Activated CD4-positive, alpha-beta T cell treated with anti-CD3 and anti-CD28 coated beads, Interleukin-2, Interleukin-4, amounts not matched to agents 100 ng/mL and 50 ng/mL, durations not matched to agents 16 hours and 8 hours (primary cell): ENCODE results near the gene ZAP70.

Source experiments
- DNase-seq: peaks from one replicate; pipeline ENCODE4 v3.0.0-alpha.2; 2020; ENCODE audit warnings: low spot score

The ZAP70 gene

DNA sequence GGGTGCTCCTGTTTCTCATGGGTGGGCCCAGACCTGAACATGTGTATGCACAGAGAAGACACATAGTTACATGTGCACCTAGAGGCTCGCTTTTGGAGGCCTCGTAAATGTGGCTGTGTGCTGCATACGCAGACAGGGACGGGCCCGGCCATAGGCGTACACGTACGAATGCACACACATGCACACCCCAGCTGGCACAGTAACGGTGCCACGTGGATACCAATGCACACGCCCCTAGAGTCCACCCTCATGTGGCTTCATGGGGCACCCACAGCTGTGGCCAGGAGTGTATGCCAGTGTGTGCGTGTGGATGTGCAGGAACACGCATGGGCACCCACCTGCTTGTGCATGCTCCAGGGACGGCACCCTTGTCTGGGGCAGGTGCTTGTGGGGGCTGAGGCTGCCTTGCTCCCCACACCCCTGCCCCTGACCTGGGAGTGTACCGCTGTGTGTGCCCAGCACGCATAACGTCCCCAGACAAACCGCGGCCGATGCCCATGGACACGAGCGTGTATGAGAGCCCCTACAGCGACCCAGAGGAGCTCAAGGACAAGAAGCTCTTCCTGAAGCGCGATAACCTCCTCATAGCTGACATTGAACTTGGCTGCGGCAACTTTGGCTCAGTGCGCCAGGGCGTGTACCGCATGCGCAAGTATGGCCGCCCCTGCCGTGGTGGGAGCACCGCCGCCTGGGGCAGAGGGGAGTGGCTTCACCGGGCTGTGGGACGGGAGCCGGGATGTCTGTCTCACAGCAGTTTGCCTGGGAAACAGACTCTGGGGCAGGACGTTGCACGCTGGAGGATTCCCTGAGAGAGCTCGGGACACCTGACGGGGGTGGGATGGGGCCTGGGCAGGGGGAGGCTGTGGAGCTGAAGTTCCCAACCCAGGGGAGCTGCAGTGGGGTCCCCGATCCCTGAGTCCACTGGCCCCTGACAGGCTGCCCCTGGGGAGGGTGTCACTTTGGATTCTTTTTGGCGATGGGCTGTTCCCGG, 21.0 kb downstream of the ZAP70 start:
- no peak for DNase-seq

DNA sequence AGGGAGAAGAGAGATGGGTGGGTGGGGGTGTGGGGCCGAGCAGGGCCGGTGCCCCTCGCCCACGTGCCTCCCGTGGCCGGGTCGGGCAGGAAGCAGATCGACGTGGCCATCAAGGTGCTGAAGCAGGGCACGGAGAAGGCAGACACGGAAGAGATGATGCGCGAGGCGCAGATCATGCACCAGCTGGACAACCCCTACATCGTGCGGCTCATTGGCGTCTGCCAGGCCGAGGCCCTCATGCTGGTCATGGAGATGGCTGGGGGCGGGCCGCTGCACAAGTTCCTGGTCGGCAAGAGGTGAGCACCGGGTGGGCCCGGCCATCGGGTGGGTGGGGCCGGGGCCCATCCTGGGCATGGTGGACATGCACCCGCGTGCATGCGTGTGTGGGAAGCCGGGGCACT, 21.8 kb downstream of the ZAP70 start:
- DNase-seq = no peak

GRCh38 chr2:97736185-97736584, 22.8 kb downstream of the ZAP70 start:
- no peak for DNase-seq

GRCh38 chr2:97736608-97737330, 23.4 kb downstream of the ZAP70 start:
- no peak for DNase-seq

- no peak for DNase-seq
These were observed 24.2 kb downstream of the ZAP70 start for GRCh38 chr2:97737421-97738178.

- no peak for DNase-seq
These were observed 25.0 kb downstream of the ZAP70 start for GRCh38 chr2:97738179-97739019.

DNA sequence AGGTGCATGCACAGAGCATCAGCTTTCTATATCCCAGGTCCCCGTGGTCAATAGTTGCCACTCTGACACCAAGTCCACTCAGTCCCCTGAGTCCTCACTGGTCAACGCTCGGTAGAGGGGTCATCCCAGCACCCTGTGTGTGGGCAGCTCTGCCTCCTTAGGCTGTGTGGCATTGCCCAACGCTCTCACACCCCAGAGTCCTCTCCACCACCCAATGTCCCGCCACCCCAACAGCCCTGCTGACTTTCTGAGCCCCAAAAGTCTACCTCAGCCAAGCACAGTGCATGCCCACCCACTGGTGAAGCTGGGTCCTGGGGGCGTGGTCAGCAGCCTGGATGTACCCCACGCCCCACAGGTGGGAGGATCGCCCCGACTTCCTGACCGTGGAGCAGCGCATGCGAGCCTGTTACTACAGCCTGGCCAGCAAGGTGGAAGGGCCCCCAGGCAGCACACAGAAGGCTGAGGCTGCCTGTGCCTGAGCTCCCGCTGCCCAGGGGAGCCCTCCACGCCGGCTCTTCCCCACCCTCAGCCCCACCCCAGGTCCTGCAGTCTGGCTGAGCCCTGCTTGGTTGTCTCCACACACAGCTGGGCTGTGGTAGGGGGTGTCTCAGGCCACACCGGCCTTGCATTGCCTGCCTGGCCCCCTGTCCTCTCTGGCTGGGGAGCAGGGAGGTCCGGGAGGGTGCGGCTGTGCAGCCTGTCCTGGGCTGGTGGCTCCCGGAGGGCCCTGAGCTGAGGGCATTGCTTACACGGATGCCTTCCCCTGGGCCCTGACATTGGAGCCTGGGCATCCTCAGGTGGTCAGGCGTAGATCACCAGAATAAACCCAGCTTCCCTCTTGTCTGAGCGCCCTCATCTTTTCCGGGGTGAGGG, 25.9 kb downstream of the ZAP70 start:
- DNase-seq = no peak

DNA sequence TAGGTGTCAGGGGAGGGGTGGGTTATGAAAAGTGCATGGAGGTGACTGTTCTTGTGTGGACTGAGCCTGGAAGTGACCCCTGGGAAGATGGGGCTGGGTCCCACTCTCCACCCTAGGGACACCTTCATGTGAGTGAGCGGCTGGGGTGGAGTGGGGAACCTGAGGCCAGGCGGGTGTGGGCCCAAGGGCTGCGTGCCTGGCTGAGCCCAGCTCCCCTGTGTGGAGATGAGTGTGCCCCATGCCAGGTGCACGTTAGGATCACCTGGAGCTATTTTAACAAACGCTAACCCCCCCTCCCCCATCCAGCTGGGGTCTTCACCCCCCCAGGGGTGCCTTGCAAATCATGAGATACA, 26.5 kb downstream of the ZAP70 start:
- no peak for DNase-seq

DNA sequence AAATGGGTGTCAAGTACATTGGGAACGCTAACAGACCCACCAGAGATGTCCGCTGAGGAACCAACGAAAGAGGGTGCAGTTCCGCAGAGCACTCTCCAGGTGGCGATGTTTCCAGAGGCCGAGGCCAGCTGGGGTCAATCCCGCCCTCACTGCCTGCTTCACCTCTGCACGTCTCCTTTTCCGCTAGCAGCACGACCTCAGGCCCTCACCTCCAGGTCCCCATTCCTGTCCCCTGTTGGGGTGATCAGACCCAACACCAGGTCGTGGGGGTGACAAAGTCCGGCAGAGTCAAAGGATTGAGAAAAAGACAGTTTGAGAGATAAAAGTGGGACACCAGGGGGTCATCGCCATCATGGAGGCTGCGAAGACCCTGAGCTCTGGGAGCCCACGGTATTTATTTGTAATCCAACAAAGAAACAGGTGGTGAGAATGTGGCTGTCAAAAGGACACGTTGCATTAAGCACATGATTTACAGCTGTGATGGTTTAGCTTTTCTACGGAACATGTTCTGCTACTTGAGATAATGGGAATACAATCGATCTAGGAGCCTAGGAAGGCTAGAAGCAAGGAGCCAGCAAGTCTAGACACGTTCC, 27.3 kb downstream of the ZAP70 start:
- DNase-seq = peak; percentile 30

GRCh38 chr2:97741251-97741650, 27.9 kb downstream of the ZAP70 start:
- DNase-seq = no peak

DNA sequence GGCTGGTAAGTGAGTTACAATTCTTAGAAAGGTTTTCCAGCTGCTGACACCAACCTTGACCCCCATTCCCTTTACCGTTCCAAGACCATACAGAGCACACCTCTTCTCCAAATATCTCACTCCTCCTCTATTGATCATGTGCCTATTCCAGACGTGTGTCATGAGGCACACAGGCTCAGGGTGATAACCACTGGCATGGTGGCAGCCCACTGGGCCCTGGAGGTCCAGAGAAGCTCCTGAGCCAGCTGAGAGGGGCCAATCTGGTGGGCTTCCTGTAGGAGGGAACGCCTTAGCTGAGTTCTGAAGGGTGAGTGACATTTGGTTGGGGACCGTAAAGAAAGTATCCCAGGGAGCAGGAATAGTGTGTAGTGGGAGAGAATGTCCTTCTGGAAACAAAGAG, 28.3 kb downstream of the ZAP70 start:
- DNase-seq = no peak

- DNase-seq = peak; percentile 27
These were observed 29.0 kb downstream of the ZAP70 start for GRCh38 chr2:97742381-97742847.

DNA sequence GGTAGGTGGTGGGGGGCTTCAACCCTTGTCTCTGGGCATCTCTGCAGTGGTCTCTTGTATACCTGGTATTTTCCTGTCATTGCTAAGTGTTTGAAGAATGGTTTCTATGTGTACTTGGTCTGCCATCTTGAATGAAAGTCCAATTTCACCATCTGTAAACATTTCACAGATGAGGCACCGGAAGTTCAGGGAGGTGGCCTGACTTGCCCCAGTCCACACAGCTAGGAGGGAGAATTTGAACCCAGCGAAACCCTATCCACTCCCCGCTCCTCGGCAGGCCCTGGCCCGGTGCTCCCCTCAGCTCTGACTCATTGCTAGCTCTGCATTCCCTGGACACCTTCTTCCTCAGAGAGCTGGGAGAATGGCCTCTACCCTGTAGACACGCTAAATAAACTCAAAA, 30.5 kb downstream of the ZAP70 start:
- no peak for DNase-seq

- peak; percentile 75 for DNase-seq
These were observed 32.2 kb downstream of the ZAP70 start for GRCh38 chr2:97745474-97746174.

- DNase-seq = no peak
These were observed 33.9 kb downstream of the ZAP70 start for GRCh38 chr2:97747285-97747684.

GRCh38 chr2:97747716-97748115, 34.3 kb downstream of the ZAP70 start:
- no peak for DNase-seq

DNA sequence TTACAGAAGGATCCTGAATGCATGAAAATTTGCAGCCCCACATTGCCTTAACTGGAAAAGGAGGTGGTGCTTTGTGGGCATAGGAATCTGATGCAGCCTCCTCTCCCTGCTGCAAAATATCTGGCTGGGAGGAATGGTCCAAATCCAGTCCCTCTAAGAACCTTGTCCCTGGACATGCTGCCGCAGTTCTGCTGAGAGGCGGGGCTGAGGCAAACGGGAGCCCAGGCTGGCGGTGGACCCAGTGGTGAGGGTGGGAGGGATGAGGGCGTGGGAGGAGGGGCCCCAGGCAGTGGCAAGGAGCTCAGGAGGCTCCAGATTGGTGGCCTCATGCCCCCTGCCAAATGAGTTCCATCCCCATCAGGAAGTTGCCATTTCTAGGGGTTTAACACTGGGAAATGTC, 36.2 kb downstream of the ZAP70 start:
- DNase-seq = no peak

DNA sequence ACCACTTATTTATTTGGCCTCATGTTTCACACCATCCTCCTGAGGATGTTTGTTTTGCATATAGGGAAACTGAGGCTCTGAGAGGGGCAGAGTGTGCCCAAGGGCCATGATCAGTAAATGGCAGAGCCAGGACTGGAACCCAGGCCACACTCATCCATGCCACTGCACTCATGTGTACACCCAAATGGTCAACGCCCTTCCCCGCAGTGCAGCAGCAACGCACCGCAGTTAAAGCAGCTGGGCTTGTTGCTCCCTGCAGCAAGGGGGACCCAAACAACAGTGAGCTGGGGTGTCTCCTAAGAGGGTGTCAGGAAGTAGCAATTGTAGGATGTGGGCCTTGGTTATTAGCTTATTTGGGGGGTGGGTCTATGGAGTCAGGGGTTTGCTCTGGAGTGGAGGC, 36.6 kb downstream of the ZAP70 start:
- DNase-seq = no peak

DNA sequence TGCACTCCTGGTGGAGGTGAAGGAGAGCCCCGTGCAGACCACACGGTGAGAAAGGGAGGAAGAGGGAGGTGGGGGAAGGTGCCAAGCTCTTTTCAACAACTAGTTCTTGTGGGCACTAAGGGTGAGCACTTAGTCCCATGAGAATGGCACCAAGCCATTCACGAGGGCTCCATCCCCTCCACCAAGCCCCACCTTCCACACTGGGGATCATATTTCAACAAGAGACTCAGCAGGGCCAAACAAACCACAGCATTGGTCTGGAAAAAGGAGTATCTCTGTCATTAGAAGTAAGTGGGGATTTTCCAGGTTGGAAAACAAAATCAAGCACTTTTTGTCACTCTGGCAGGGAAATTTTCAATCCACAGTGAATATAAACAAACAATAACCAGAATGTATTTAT, 38.4 kb downstream of the ZAP70 start:
- DNase-seq = no peak
